ENCODE data around the gene CCL4L2. TPM values are rescaled to one million over a fixed set of nuclear protein-coding genes. Genes with fewer than 3 reads are reported as not detected.
"Not testable (repeated sequence)": the region's sequence is repeated elsewhere in the genome, so short reads cannot be mapped to it uniquely, and the experiment has no call there.

The CCL4L2 gene
- total RNA-seq, 4 donors from 2014 or later = 1.5 TPM; not detected in 3

GRCh38 chr17:36193216-36193775 lies 17.6 kb upstream of the CCL4L2 start:
- WGBS, 2 donors = 42 to 46% methylated on average over 1 of the region's 1 CpG
- no peak overlapping the region for H3K4me3 ChIP-seq
- H3K27ac ChIP-seq = no peak overlapping the region
- no peaks in the 10 kb centered on the region for H3K27me3 ChIP-seq
- no peaks in the 10 kb centered on the region for H3K36me3 ChIP-seq
- no peak for DNase-seq (ENCODE audit: low spot score in 2 of 2)
- no peaks in the 10 kb centered on the region for H3K4me1 ChIP-seq
- H3K9me3 ChIP-seq = no peaks in the 10 kb centered on the region
- TF ChIP-seq EP300 (IDR thresholded peaks at IDR 0.05) (no peak), POLR2A (IDR thresholded peaks at IDR 0.05) (no peak), CTCF (IDR thresholded peaks at IDR 0.05) (no peak)

- H3K4me3 ChIP-seq; H3K4me1 ChIP-seq; H3K27me3 ChIP-seq; H3K27ac ChIP-seq; DNase-seq (ENCODE audit: low spot score in 2 of 2); H3K9me3 ChIP-seq; H3K36me3 ChIP-seq: not testable (repeated sequence)
- 93 to 97% methylated on average over 5 to 6 of the region's 8 CpGs for WGBS, 2 donors
Measured at GRCh38 chr17:36194147-36194831, 16.6 kb upstream of the CCL4L2 start.

GRCh38 chr17:36194832-36195433 lies 15.9 kb upstream of the CCL4L2 start:
- DNase-seq (ENCODE audit: low spot score in 2 of 2); H3K9me3 ChIP-seq; H3K4me3 ChIP-seq; H3K4me1 ChIP-seq; H3K27me3 ChIP-seq; H3K27ac ChIP-seq; H3K36me3 ChIP-seq: not testable (repeated sequence)
- 71 to 80% methylated on average over 6 to 10 of the region's 10 CpGs for WGBS, 2 donors

- Histone ChIP-seq H3K27ac (no peak overlapping the region), H3K36me3 (no peaks in the 10 kb centered on the region), H3K4me3 (no peak overlapping the region), H3K9me3 (no peaks in the 10 kb centered on the region), H3K4me1 (no peaks in the 10 kb centered on the region), H3K27me3 (no peaks in the 10 kb centered on the region)
- WGBS, 2 donors = 59 to 66% methylated on average over 10 of the region's 10 CpGs
- no peak for DNase-seq (ENCODE audit: low spot score in 2 of 2)
- TF ChIP-seq CTCF (IDR thresholded peaks at IDR 0.05) (no peak), POLR2A (IDR thresholded peaks at IDR 0.05) (no peak), EP300 (IDR thresholded peaks at IDR 0.05) (no peak)
Measured at GRCh38 chr17:36195434-36196130, 15.3 kb upstream of the CCL4L2 start.

GRCh38 chr17:36196131-36196486 lies 14.8 kb upstream of the CCL4L2 start:
- Histone ChIP-seq H3K9me3 (no peaks in the 10 kb centered on the region), H3K27ac (no peak overlapping the region), H3K4me1 (no peaks in the 10 kb centered on the region), H3K36me3 (no peaks in the 10 kb centered on the region), H3K27me3 (no peaks in the 10 kb centered on the region), H3K4me3 (no peak overlapping the region)
- WGBS, 2 donors = 55 to 60% methylated on average over 3 of the region's 3 CpGs
- no peak for DNase-seq (ENCODE audit: low spot score in 2 of 2)
- TF ChIP-seq POLR2A (IDR thresholded peaks at IDR 0.05) (no peak), CTCF (IDR thresholded peaks at IDR 0.05) (no peak), EP300 (IDR thresholded peaks at IDR 0.05) (no peak)

- H3K27me3 ChIP-seq = no peaks in the 10 kb centered on the region
- 15 to 16% methylated on average over 4 of the region's 4 CpGs for WGBS, 2 donors
- no peaks in the 10 kb centered on the region for H3K4me1 ChIP-seq
- H3K9me3 ChIP-seq = no peaks in the 10 kb centered on the region
- no peak for DNase-seq (ENCODE audit: low spot score in 2 of 2)
- H3K36me3 ChIP-seq = no peaks in the 10 kb centered on the region
- no peak overlapping the region for H3K4me3 ChIP-seq
- no peak overlapping the region for H3K27ac ChIP-seq
- TF ChIP-seq POLR2A (IDR thresholded peaks at IDR 0.05) (no peak), EP300 (IDR thresholded peaks at IDR 0.05) (no peak), CTCF (IDR thresholded peaks at IDR 0.05) (no peak)
Measured at GRCh38 chr17:36197387-36197703, 13.5 kb upstream of the CCL4L2 start.
